Fibroblast of peridontal ligament (primary cell): ENCODE measurements around the gene SLC29A2.
"Not testable (repeated sequence)": the region's sequence is repeated elsewhere in the genome, so short reads cannot be mapped to it uniquely, and the experiment has no call there.

Experiments used
- DNase-seq: peaks from one replicate; pipeline ENCODE4 v3.0.0-alpha.2; 2010; ENCODE audit errors: extremely low read depth

The SLC29A2 gene

GRCh38 chr11:66386171-66387069 lies 14.9 kb upstream of the SLC29A2 start:
- DNase-seq, result peak; percentile 91

GRCh38 chr11:66384316-66384715 lies 12.8 kb upstream of the SLC29A2 start:
- not testable (repeated sequence) for DNase-seq

- DNase-seq, result not testable (repeated sequence)
Observed at GRCh38 chr11:66380264-66380663, 8.7 kb upstream of the SLC29A2 start.

GRCh38 chr11:66373690-66374287 lies 2.2 kb upstream of the SLC29A2 start:
- DNase-seq, result not testable (repeated sequence)

- DNase-seq, result no peak
Observed at GRCh38 chr11:66373265-66373664, 1.7 kb upstream of the SLC29A2 start.

- DNase-seq, result no peak
Observed at GRCh38 chr11:66369073-66369894, 2.3 kb downstream of the SLC29A2 start.

GRCh38 chr11:66368484-66368883 lies 3.1 kb downstream of the SLC29A2 start:
- DNase-seq, result no peak

GRCh38 chr11:66367561-66368312 lies 3.8 kb downstream of the SLC29A2 start:
- no peak for DNase-seq

- DNase-seq, result no peak
Observed at GRCh38 chr11:66366844-66367477, 4.6 kb downstream of the SLC29A2 start.

- no peak for DNase-seq
Observed at GRCh38 chr11:66365711-66366619, 5.6 kb downstream of the SLC29A2 start.

GRCh38 chr11:66365166-66365565 lies 6.4 kb downstream of the SLC29A2 start:
- DNase-seq, result no peak

- DNase-seq, result no peak
Observed at GRCh38 chr11:66363805-66364535, 7.6 kb downstream of the SLC29A2 start.

- no peak for DNase-seq
Observed at GRCh38 chr11:66363187-66363601, 8.4 kb downstream of the SLC29A2 start.

- no peak for DNase-seq
Observed at GRCh38 chr11:66362481-66363147, 8.9 kb downstream of the SLC29A2 start.

GRCh38 chr11:66361502-66361941 lies 10.0 kb downstream of the SLC29A2 start:
- no peak for DNase-seq

- no peak for DNase-seq
Observed at GRCh38 chr11:66360406-66361073, 11.0 kb downstream of the SLC29A2 start.

GRCh38 chr11:66359662-66360087 lies 11.9 kb downstream of the SLC29A2 start:
- DNase-seq, result no peak
